Karpas-422 (cell line): ENCODE results near the gene ITPKC. TPM values are rescaled to one million over a fixed set of nuclear protein-coding genes. Genes with fewer than 3 reads are reported as not detected.

Source experiments
- DNase-seq: peaks from one replicate; pipeline ENCODE4 v3.0.0-alpha.2; 2015
- H2AFZ ChIP-seq: fragments of 200-600 bp; sonication (generic); 2 replicates; pipeline ENCODE4 v1.6.1; 2014; ENCODE audit warnings: antibody characterized with exemption, low read length, mixed read lengths
- H3K27ac ChIP-seq: fragments of 200-600 bp; sonication (generic); 2 replicates; pipeline ENCODE4 v1.5.1; 2014; ENCODE audit warnings: mild to moderate bottlenecking, low read length, moderate library complexity
- H3K27me3 ChIP-seq: fragments of 200-600 bp; sonication (generic); 2 replicates; pipeline ENCODE4 v1.6.1; 2014; ENCODE audit warnings: low read length, mixed read lengths
- H3K36me3 ChIP-seq: fragments of 200-600 bp; sonication (generic); 2 replicates; pipeline ENCODE4 v1.6.1; 2014; ENCODE audit warnings: low read length, mixed read lengths; ENCODE audit not compliant: insufficient read depth
- H3K4me1 ChIP-seq: fragments of 200-600 bp; sonication (generic); 2 replicates; pipeline ENCODE4 v1.6.1; 2014; ENCODE audit warnings: mild to moderate bottlenecking, low read length, mixed read lengths
- H3K4me2 ChIP-seq: fragments of 200-600 bp; sonication (generic); 2 replicates; pipeline ENCODE4 v1.6.1; 2014; ENCODE audit warnings: low read length, low read depth, mild to moderate bottlenecking; ENCODE audit not compliant: poor library complexity, severe bottlenecking
- H3K4me3 ChIP-seq: fragments of 200-600 bp; sonication (generic); 2 replicates; pipeline ENCODE4 v1.5.1; 2014; ENCODE audit warnings: mild to moderate bottlenecking, antibody characterized with exemption, low read length, mixed read lengths
- H3K79me2 ChIP-seq: fragments of 200-600 bp; sonication (generic); 2 replicates; pipeline ENCODE4 v1.6.1; 2014; ENCODE audit warnings: mild to moderate bottlenecking, low read length, mixed read lengths
- H3K9ac ChIP-seq: fragments of 200-600 bp; sonication (generic); 2 replicates; pipeline ENCODE4 v1.6.0; 2014; ENCODE audit warnings: low read length
- H3K9me2 ChIP-seq: fragments of 200-600 bp; sonication (generic), shearing (Covaris generic); replicated peaks from 2 replicates; pipeline ENCODE4 v1.6.0; 2014; ENCODE audit warnings: mild to moderate bottlenecking, low read length, moderate library complexity; ENCODE audit not compliant: insufficient read depth
- H3K9me3 ChIP-seq: fragments of 300-700, 200-600 bp; sonication (generic); 2 replicates; pipeline ENCODE4 v1.6.1; 2014; ENCODE audit warnings: low read length, mixed read lengths
- H4K20me1 ChIP-seq: fragments of 200-600 bp; sonication (generic); 2 replicates; pipeline ENCODE4 v1.6.1; 2014; ENCODE audit warnings: mild to moderate bottlenecking, antibody characterized with exemption, low read length, low read depth; ENCODE audit not compliant: insufficient read depth
- total RNA-seq: library from RNA; depleted of rRNA; stranded (reverse); fragments of >200 nt; shearing (Covaris generic); gene quantifications from 2 replicates; pipeline ENCODE4 v1.2.3, GENCODE V29; 2014; ENCODE audit warnings: low replicate concordance

ITPKC gene
- total RNA-seq, 1 experiment from 2014 or later = 5.9 TPM

GRCh38 chr19:40741527-40742390 is 24.8 kb downstream of the ITPKC start:
- Histone ChIP-seq H3K36me3 (no peaks in the 10 kb centered on the region), H3K4me1 (no peaks in the 10 kb centered on the region), H4K20me1 (no peaks in the 10 kb centered on the region), H3K9me3 (no peaks in the 10 kb centered on the region), H3K4me2 (no peak overlapping the region), H3K9me2 (no peaks in the 10 kb centered on the region), H3K79me2 (no peaks in the 10 kb centered on the region), H3K4me3 (no peak overlapping the region), H3K27ac (no peak overlapping the region), H2AFZ (no peak overlapping the region), H3K9ac (no peak overlapping the region), H3K27me3 (no peaks in the 10 kb centered on the region)
- no peak for DNase-seq

GRCh38 chr19:40742477-40742876 is 25.6 kb downstream of the ITPKC start:
- H3K79me2 ChIP-seq = no peaks in the 10 kb centered on the region
- H3K36me3 ChIP-seq = no peaks in the 10 kb centered on the region
- H3K27ac ChIP-seq = no peak overlapping the region
- H3K27me3 ChIP-seq = no peaks in the 10 kb centered on the region
- DNase-seq = no peak
- no peaks in the 10 kb centered on the region for H3K9me3 ChIP-seq
- no peaks in the 10 kb centered on the region for H4K20me1 ChIP-seq
- H3K4me2 ChIP-seq = no peak overlapping the region
- no peaks in the 10 kb centered on the region for H3K9me2 ChIP-seq
- no peak overlapping the region for H3K9ac ChIP-seq
- no peaks in the 10 kb centered on the region for H3K4me1 ChIP-seq
- H2AFZ ChIP-seq = no peak overlapping the region
- H3K4me3 ChIP-seq = no peak overlapping the region

GRCh38 chr19:40742886-40743285 is 26.0 kb downstream of the ITPKC start:
- no peaks in the 10 kb centered on the region for H3K36me3 ChIP-seq
- no peak for DNase-seq
- H3K4me1 ChIP-seq = peaks cover 2% of the 10 kb centered on the region
- no peaks in the 10 kb centered on the region for H4K20me1 ChIP-seq
- no peaks in the 10 kb centered on the region for H3K9me2 ChIP-seq
- H3K27me3 ChIP-seq = no peaks in the 10 kb centered on the region
- H3K27ac ChIP-seq = no peak overlapping the region
- no peak overlapping the region for H3K4me2 ChIP-seq
- no peaks in the 10 kb centered on the region for H3K9me3 ChIP-seq
- H2AFZ ChIP-seq = no peak overlapping the region
- H3K9ac ChIP-seq = no peak overlapping the region
- peaks cover 4% of the 10 kb centered on the region for H3K79me2 ChIP-seq
- no peak overlapping the region for H3K4me3 ChIP-seq

- Histone ChIP-seq H3K27me3 (no peaks in the 10 kb centered on the region), H3K4me1 (peaks cover 13% of the 10 kb centered on the region), H3K79me2 (peaks cover 13% of the 10 kb centered on the region), H3K27ac (no peak overlapping the region), H3K4me2 (no peak overlapping the region), H3K4me3 (no peak overlapping the region), H3K9me2 (no peaks in the 10 kb centered on the region), H3K9me3 (no peaks in the 10 kb centered on the region), H2AFZ (no peak overlapping the region), H3K9ac (no peak overlapping the region), H4K20me1 (no peaks in the 10 kb centered on the region), H3K36me3 (no peaks in the 10 kb centered on the region)
- DNase-seq = no peak
Measured at GRCh38 chr19:40743926-40744325, 27.0 kb downstream of the ITPKC start.

- H4K20me1 ChIP-seq = no peaks in the 10 kb centered on the region
- H3K79me2 ChIP-seq = peaks cover 20% of the 10 kb centered on the region
- H3K9me2 ChIP-seq = no peaks in the 10 kb centered on the region
- H3K27ac ChIP-seq = no peak overlapping the region
- no peaks in the 10 kb centered on the region for H3K9me3 ChIP-seq
- peaks cover 21% of the 10 kb centered on the region for H3K4me1 ChIP-seq
- no peak overlapping the region for H3K9ac ChIP-seq
- no peaks in the 10 kb centered on the region for H3K36me3 ChIP-seq
- H3K27me3 ChIP-seq = no peaks in the 10 kb centered on the region
- no peak overlapping the region for H3K4me3 ChIP-seq
- no peak overlapping the region for H3K4me2 ChIP-seq
- peak; percentile 72 for DNase-seq
- no peak overlapping the region for H2AFZ ChIP-seq
Measured at GRCh38 chr19:40744554-40745401, 27.9 kb downstream of the ITPKC start.

- Histone ChIP-seq H3K9ac (no peak overlapping the region), H3K4me2 (no peak overlapping the region), H3K4me3 (no peak overlapping the region), H3K36me3 (no peaks in the 10 kb centered on the region), H4K20me1 (no peaks in the 10 kb centered on the region), H3K9me3 (no peaks in the 10 kb centered on the region), H3K27ac (no peak overlapping the region), H3K4me1 (peaks cover 26% of the 10 kb centered on the region), H2AFZ (no peak overlapping the region), H3K79me2 (peaks cover 25% of the 10 kb centered on the region), H3K9me2 (no peaks in the 10 kb centered on the region), H3K27me3 (no peaks in the 10 kb centered on the region)
- no peak for DNase-seq
Measured at GRCh38 chr19:40745402-40745780, 28.5 kb downstream of the ITPKC start.

- Histone ChIP-seq H3K4me2 (no peak overlapping the region), H3K9ac (no peak overlapping the region), H3K9me3 (no peaks in the 10 kb centered on the region), H3K9me2 (no peaks in the 10 kb centered on the region), H3K27me3 (no peaks in the 10 kb centered on the region), H3K4me1 (peaks cover 30% of the 10 kb centered on the region), H3K36me3 (no peaks in the 10 kb centered on the region; the same call in 1 of the 2 replicates), H3K4me3 (no peak overlapping the region), H4K20me1 (no peaks in the 10 kb centered on the region), H3K79me2 (peaks cover 41% of the 10 kb centered on the region), H2AFZ (no peak overlapping the region), H3K27ac (0 out of 2 replicates have a peak overlapping the region, but pooled peaks have one; percentile 13)
- no peak for DNase-seq
Measured at GRCh38 chr19:40747536-40747935, 30.6 kb downstream of the ITPKC start.
